Measurements from ENCODE around the gene PCSK1N. TPM values are rescaled to one million over a fixed set of nuclear protein-coding genes. Genes with fewer than 3 reads are reported as not detected.
"Not testable (repeated sequence)": the region's sequence is repeated elsewhere in the genome, so short reads cannot be mapped to it uniquely, and the experiment has no call there.

PCSK1N gene
- polyA plus RNA-seq, 12 donors: 0.32 to 22.5 (median 0.41) TPM; not detected in 8

DNA sequence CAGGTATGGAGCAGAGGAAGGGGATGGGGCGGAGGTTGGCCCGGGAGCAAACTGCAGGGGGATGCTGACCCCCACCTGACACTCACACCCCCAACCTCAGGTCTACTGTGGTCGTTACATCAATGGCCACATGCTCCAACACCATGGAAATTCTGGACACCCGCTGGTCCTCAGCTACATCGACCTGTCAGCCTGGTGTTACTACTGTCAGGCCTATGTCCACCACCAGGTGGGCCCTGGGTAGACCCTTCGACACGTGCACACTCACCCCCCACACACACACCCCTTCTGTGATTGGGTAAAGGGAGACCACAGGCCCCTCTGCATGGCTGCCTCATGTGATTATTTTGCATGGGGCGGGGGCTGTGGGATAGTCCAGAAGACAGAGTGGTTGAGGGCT, 11.3 kb downstream of the PCSK1N start:
- DNase-seq: no peak

DNA sequence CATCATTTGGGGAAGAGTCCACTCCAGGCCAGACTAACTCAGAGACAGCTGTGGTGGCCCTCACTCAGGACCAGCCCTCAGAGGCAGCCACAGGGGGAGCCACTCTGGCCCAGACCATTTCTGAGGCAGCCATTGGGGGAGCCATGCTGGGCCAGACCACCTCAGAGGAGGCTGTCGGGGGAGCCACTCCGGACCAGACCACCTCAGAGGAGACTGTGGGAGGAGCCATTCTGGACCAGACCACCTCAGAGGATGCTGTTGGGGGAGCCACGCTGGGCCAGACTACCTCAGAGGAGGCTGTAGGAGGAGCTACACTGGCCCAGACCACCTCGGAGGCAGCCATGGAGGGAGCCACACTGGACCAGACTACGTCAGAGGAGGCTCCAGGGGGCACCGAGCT, 12.4 kb downstream of the PCSK1N start:
- no peak for DNase-seq

DNA sequence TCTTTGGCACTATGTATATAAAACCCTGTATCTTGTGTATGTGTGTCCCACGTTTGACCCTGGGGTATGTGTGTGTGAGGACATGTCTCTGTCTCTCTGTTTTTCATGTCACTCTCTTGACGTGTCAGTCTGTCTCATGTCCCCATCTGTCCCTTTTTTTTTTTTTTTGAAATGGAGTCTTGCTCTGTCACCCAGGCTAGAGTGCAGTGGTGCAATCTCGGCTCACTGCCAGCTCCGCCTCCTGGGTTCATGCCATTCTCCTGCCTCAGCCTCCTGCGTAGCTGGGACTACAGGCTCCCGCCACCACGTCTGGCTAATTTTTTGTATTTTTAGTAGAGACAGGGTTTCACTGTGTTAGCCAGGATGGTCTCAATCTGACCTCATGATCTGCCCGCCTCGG, 16.0 kb downstream of the PCSK1N start:
- DNase-seq: not testable (repeated sequence)

- DNase-seq: no peak
Observed at GRCh38 chrX:48818866-48819265, 16.5 kb downstream of the PCSK1N start.

GRCh38 chrX:48818098-48818497, 17.3 kb downstream of the PCSK1N start:
- no peak for DNase-seq

DNA sequence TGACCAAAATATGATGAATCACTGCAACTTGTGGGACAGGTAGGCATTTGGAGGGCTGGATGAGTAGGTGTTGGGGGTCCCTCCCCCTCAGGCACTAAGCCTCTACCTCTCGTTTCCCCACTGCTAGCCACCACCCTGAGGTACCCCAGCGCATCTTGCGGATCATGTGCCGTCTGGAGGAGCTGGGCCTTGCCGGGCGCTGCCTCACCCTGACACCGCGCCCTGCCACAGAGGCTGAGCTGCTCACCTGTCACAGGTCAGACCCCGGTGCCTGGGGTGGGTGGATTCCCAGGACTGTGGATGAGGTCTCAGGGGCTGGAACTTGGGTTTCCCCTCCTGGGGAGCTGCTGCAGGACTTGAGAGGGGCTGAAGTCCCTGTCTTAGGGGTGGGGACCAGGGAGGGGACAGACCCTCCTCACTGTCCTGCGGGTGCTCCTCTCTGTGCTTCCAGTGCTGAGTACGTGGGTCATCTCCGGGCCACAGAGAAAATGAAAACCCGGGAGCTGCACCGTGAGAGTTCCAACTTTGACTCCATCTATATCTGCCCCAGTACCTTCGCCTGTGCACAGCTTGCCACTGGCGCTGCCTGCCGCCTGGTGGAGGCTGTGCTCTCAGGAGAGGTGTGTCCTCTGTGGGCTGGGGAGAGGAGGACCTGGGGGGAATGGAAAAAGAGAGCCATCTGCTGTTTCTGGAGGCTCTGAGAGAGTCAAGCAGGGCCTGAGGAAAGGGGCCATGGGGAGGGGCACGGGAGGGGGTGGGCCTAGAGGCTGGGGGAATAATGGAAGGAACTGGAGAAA, 19.2 kb downstream of the PCSK1N start:
- no peak for DNase-seq

DNA sequence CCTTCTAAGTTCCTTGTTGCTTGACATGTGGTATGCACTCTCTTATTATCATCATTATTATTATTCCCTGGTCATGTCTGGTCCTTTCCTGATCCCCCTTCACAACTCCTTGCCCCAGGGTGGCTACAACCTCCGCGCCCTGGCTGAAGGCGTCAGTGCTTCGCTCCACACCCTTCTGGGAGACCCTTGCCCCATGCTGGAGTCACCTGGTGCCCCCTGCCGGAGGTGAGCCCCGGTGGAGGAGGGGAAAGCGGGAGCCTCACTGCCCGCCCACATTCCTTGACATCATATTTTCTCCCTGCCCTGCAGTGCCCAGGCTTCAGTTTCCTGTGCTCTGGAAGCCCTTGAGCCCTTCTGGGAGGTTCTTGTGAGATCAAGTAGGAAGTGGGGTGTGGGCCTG, 20.1 kb downstream of the PCSK1N start:
- DNase-seq: no peak

DNA sequence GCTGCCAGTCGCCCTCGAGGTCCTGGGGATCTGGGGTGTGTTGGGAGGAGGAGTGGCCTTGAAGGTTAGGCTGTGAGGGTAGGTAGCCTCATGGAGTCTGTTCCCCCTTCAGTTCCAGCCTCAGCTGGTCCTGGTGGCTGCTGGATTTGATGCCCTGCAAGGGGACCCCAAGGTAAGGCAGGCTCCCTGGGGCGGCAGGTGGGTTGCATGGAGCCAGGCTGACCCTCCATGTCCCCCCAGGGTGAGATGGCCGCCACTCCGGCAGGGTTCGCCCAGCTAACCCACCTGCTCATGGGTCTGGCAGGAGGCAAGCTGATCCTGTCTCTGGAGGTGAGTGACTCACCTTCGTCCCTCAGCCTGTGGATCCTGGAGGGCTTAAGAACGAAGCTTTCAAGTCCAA, 20.7 kb downstream of the PCSK1N start:
- no peak for DNase-seq

- DNase-seq: no peak
Observed at GRCh38 chrX:48813644-48814043, 21.8 kb downstream of the PCSK1N start.

DNA sequence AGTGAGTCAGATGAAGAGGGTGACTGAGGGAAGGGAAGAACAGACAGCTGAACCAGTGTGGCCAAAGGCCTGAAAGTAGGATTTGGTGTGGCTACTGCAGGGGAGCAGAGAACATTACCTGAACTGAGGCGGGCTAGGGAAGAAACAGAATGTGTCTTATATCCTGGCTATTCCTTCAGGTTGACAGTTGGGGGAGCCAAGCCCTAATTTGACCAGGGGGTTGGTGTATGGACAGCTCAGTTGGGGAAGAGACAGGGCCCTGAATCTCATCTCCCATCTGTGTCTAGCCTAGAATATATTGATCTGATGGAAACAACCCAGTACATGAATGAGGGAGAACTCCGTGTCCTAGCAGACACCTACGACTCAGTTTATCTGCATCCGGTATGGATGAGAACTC, 29.3 kb downstream of the PCSK1N start:
- DNase-seq: no peak

DNA sequence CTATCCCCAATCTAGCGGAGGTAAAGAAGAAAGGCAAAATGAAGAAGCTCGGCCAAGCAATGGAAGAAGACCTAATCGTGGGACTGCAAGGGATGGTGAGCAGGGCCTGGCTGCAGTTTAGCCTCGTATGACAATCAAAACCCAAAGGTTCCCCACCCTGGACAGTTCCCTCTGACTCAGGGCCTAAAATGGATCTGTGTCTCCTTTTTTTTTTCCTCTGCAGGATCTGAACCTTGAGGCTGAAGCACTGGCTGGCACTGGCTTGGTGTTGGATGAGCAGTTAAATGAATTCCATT, 32.6 kb downstream of the PCSK1N start:
- no peak for DNase-seq

GRCh38 chrX:48802089-48802904, 33.1 kb downstream of the PCSK1N start:
- peak; percentile 77 for DNase-seq

DNA sequence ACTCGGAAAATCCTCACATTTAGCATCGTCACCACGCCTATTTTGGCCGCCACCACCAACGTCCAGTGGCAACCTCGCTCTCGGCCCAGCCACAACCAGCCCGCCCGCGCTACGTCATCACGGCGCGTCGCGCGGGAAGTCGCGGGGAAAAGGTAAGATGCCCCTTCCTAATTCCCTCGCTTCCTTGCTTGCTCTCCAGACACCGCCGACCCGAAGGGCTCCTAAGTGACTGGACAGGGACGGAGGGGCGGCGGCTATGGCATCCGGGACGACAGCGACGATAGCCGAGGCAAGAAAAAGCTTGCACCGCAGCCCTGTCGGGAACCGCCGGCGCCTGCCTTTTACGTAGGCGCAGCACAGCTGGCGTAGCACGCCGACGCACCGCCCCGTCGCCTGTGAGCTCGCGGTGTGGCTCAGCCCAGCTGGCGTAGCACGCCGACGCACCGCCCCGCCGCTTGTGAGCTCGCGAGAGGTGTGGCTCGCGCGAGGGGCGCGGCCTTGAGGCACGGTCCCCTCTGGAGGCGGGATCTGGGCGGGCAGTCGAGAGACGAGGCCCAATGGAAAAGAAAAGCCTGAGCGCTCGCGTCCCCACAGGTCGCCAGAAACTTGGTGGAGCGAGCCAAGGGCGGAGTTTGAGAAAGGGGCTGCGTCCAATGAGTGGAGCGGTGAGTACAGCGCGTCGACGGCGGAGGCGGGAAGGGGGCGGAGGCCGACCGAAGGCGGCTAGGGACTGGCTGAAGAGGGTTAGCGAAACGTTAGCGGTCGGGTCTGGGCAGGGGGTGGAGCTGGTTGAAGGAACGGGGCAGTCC, 33.9 kb downstream of the PCSK1N start, which contains the start of gene HDAC6:
Gene HDAC6, plus strand, starts transcription at position 788 of the 809 bp plus-strand sequence. CDS start 626 bp downstream, outside the sequence.
- peak; percentile 97 for DNase-seq

- DNase-seq: peak; percentile 2
Observed at GRCh38 chrX:48800574-48801279, 34.7 kb downstream of the PCSK1N start.

- no peak for DNase-seq
Observed at GRCh38 chrX:48798318-48798717, 37.1 kb downstream of the PCSK1N start.

GRCh38 chrX:48794911-48795515, 40.4 kb downstream of the PCSK1N start:
- no peak for DNase-seq

DNA sequence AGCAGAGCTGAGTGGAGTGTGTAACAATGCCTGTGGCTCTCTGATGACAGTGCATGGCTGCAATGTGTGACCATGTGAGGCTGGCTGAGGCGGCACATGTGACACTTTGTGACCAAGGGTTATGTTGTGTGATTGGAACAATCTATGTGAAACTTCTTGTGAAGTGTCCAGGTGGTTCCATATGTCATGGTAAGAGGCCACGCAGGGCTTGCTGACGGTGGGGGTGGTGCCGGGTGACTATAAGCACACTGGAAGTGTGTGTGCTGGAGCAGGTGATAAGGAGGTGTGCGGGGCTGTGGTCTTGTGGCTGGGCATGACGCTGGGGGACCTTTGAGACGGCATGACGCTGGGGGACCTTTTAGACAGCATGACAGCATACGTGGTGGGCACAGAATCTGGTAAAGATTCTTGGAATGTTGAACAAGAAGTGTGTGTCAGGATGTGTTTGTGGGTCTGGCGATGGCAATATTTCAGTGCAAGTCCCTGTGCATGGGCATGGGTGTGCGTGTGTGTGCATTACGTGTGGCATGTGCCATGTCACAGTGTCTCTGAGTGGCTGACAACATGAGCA, 41.0 kb downstream of the PCSK1N start:
- DNase-seq: no peak

DNA sequence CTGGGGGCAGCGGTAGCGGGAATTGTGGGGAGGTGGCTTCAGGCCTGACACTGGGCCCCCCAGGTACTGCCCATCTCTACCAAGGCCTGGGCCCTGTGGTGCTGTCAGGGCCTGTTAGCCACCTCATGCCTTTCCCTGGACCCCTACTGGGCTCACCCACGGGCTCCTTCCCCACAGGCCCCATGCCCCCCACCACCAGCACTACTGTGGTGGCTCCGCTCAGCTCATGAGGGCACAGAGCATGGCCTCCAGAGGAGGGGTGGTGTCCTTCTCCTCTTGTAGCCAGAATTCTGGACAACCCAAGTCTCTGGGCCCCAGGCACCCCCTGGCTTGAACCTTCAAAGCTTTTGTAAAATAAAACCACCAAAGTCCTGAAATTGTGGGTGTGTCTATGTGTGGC, 41.5 kb downstream of the PCSK1N start:
- no peak for DNase-seq

DNA sequence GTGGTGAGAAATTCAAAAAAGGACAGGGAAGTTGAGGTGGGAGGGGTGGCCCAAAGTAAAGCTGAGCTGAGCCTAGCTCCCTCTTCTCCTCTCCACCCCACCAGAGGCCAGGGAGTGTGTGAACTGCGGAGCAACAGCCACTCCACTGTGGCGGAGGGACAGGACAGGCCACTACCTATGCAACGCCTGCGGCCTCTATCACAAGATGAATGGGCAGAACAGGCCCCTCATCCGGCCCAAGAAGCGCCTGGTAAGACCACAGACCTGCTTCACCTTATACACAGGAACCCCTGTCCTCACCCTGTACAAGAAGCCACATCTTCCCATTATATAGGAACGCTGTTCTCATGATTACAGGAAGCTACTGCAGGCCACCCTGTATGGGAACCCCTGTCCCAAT, 43.2 kb downstream of the PCSK1N start:
- no peak for DNase-seq

GRCh38 chrX:48791063-48791820, 44.2 kb downstream of the PCSK1N start:
- no peak for DNase-seq
